ENCODE measurements around the gene NRXN3.

- TF ChIP-seq EZH2phosphoT487 (IDR thresholded peaks at IDR 0.05; ENCODE audit: insufficient read depth, low read depth) (no peak), EZH2 (IDR thresholded peaks at IDR 0.05; ENCODE audit: insufficient read depth, poor library complexity, severe bottlenecking) (no peak)
Observed at GRCh38 chr14:78581229-78581628, 411.1 kb downstream of the NRXN3 start.
